ENCODE measurements around the gene PNPLA3. TPM values are rescaled to one million over a fixed set of nuclear protein-coding genes. Genes with fewer than 3 reads are reported as not detected.

PNPLA3 gene
- polyA plus RNA-seq, 1 of the 3 experiments (the other 2 are of a cell fraction), result 3.2 TPM

DNA sequence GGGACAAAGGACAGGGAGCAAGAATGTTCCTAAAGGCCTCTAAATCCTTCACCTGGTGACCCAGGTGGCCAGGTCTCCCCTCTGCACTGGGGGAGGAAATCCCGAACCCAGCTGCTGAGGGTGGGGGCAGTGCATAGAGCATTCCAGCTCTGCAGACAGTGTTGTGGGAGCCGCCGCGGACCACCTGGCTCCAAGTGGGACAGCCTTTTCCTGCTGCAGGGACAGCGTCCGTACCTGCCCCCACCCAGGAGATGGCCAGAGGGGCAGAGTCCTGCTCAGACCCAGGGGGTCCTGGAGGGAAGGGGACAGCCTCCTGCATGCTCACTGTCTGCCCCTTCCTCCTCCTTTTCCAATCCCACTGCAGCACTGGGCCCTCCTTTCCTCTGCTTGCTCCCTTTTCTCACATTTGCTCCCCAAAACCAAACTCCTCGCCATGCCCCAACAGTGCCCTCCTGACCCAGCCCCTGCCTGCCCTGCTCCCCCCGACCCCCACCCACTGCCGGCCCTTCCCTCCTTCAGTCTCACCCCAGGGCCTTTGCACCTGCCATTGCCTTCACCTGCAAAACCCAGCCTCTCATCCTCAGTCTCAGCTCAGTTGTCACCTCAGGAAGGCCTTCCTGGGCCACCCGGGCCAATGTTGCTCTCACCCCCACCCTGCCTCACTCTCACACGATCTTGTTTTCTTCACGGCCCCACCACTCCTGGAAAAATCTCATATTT is 44.6 kb upstream of the PNPLA3 start:
- H3K4me2 ChIP-seq, result no peak overlapping the region
- WGBS (ENCODE audit: low lambda C conversion rate), result 25% methylated on average over 6 of the region's 12 CpGs
- H3K9ac ChIP-seq, result no peak overlapping the region
- H3K27ac ChIP-seq (ENCODE audit: low read depth in 2 of 2, low read length in 1 of 2), result no peak overlapping the region
- H3K36me3 ChIP-seq (replicated peaks in 1 of 2; ENCODE audit: control insufficient read depth in 1 of 2, insufficient read depth in 2 of 2, low read length in 1 of 2), result no peaks in the 10 kb centered on the region
- ChIA-PET CTCF (no interaction called here), POLR2A (no interaction called here)
- no peaks in the 10 kb centered on the region for H3K79me2 ChIP-seq (ENCODE audit: insufficient read depth)
- no peaks in the 10 kb centered on the region for H3K9me3 ChIP-seq
- H3F3A ChIP-seq (replicated peaks; ENCODE audit: insufficient read depth), result no peaks in the 10 kb centered on the region
- no peak for DNase-seq
- H3K4me3 ChIP-seq (ENCODE audit: low read depth in 2 of 2, low read length in 1 of 2), result no peak overlapping the region
- TF ChIP-seq GABPA (IDR thresholded peaks at IDR 0.05; ENCODE audit: low read depth) (no peak), CHD2 (IDR thresholded peaks at IDR 0.05; ENCODE audit: low read length, partially characterized antibody) (no peak), FOSL2 (IDR thresholded peaks at IDR 0.05; ENCODE audit: borderline replicate concordance, low read depth) (no peak), TCF12 (IDR thresholded peaks at IDR 0.05) (no peak), FOXM1 (IDR thresholded peaks at IDR 0.05; ENCODE audit: low read depth) (no peak), JUND (IDR thresholded peaks at IDR 0.05) (no peak), RCOR1 (IDR thresholded peaks at IDR 0.05; ENCODE audit: low read length) (no peak)
- TF ChIP-seq, protein P1, sequence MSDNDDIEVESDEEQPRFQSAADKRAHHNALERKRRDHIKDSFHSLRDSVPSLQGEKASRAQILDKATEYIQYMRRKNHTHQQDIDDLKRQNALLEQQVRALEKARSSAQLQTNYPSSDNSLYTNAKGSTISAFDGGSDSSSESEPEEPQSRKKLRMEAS (IDR thresholded peaks at IDR 0.05; ENCODE audit: low read depth), result no peak
- TF ChIP-seq, protein P2, sequence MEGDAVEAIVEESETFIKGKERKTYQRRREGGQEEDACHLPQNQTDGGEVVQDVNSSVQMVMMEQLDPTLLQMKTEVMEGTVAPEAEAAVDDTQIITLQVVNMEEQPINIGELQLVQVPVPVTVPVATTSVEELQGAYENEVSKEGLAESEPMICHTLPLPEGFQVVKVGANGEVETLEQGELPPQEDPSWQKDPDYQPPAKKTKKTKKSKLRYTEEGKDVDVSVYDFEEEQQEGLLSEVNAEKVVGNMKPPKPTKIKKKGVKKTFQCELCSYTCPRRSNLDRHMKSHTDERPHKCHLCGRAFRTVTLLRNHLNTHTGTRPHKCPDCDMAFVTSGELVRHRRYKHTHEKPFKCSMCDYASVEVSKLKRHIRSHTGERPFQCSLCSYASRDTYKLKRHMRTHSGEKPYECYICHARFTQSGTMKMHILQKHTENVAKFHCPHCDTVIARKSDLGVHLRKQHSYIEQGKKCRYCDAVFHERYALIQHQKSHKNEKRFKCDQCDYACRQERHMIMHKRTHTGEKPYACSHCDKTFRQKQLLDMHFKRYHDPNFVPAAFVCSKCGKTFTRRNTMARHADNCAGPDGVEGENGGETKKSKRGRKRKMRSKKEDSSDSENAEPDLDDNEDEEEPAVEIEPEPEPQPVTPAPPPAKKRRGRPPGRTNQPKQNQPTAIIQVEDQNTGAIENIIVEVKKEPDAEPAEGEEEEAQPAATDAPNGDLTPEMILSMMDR (IDR thresholded peaks at IDR 0.05), result no peak
- no peaks in the 10 kb centered on the region for H3K4me1 ChIP-seq (ENCODE audit: control insufficient read depth in 1 of 2, insufficient read depth in 2 of 2, low read depth in 1 of 2, low read length in 1 of 2)
- H4K20me1 ChIP-seq (ENCODE audit: insufficient read depth), result no peaks in the 10 kb centered on the region
- no peaks in the 10 kb centered on the region for H3K27me3 ChIP-seq (ENCODE audit: insufficient read depth)
- no peak overlapping the region for H2AFZ ChIP-seq (ENCODE audit: low read depth)
- no peaks in the 10 kb centered on the region for H3K9me2 ChIP-seq

- ChIA-PET POLR2A (no interaction called here), CTCF (no interaction called here)
- no peaks in the 10 kb centered on the region for H3K79me2 ChIP-seq (ENCODE audit: insufficient read depth)
Measured at GRCh38 chr22:43879901-43880540, 43.6 kb upstream of the PNPLA3 start.

More at GRCh38 chr22:43879901-43880540, 43.6 kb upstream of the PNPLA3 start:
- no peaks in the 10 kb centered on the region for H4K20me1 ChIP-seq (ENCODE audit: insufficient read depth)
- H3K27me3 ChIP-seq (ENCODE audit: insufficient read depth), result no peaks in the 10 kb centered on the region
- whole genome bisulfite sequencing (ENCODE audit: low lambda C conversion rate), result 52% methylated on average over 8 of the region's 14 CpGs
- no peak for DNase-seq
- TF ChIP-seq RCOR1 (IDR thresholded peaks at IDR 0.05; ENCODE audit: low read length) (no peak), GATA2 (CRISPR knock-in tag; IDR thresholded peaks at IDR 0.05) (no peak), CHD2 (IDR thresholded peaks at IDR 0.05; ENCODE audit: low read length, partially characterized antibody) (no peak), EZH2phosphoT487 (IDR thresholded peaks at IDR 0.05; ENCODE audit: borderline replicate concordance, low read depth) (no peak), SIN3A (IDR thresholded peaks at IDR 0.05; ENCODE audit: borderline replicate concordance, low read depth, low read length) (no peak), NFIC (IDR thresholded peaks at IDR 0.05; ENCODE audit: borderline replicate concordance) (no peak)
- H3K9ac ChIP-seq, result no peak overlapping the region
- no peaks in the 10 kb centered on the region for H3K4me1 ChIP-seq (ENCODE audit: control insufficient read depth in 1 of 2, insufficient read depth in 2 of 2, low read depth in 1 of 2, low read length in 1 of 2)
- no peak overlapping the region for H3K4me2 ChIP-seq
- no peaks in the 10 kb centered on the region for H3K36me3 ChIP-seq (replicated peaks in 1 of 2; ENCODE audit: control insufficient read depth in 1 of 2, insufficient read depth in 2 of 2, low read length in 1 of 2)
- H3K4me3 ChIP-seq (ENCODE audit: low read depth in 2 of 2, low read length in 1 of 2), result no peak overlapping the region
- H3K27ac ChIP-seq (ENCODE audit: low read depth in 2 of 2, low read length in 1 of 2), result no peak overlapping the region
- no peak overlapping the region for H2AFZ ChIP-seq (ENCODE audit: low read depth)
- no peaks in the 10 kb centered on the region for H3K9me2 ChIP-seq
- H3F3A ChIP-seq (replicated peaks; ENCODE audit: insufficient read depth), result no peaks in the 10 kb centered on the region
- H3K9me3 ChIP-seq, result no peaks in the 10 kb centered on the region

Measured in SK-N-SH (cell line).